Activated naive CD8-positive, alpha-beta T cell (primary cell): Measurements from ENCODE around the gene KCND3.

Experiments used
- H3K27ac Mint-ChIP-seq: one replicate; pipeline ENCODE4 v1.8.0; 2021; ENCODE audit warnings: mixed read lengths
- H3K27me3 Mint-ChIP-seq: one replicate; pipeline ENCODE4 v1.8.0; 2021; ENCODE audit warnings: mixed read lengths
- H3K36me3 Mint-ChIP-seq: one replicate; pipeline ENCODE4 v1.8.0; 2021; ENCODE audit warnings: mixed read lengths
- H3K4me1 Mint-ChIP-seq: one replicate; pipeline ENCODE4 v1.8.0; 2021; ENCODE audit warnings: low read depth, mixed read lengths
- H3K4me3 Mint-ChIP-seq: one replicate; pipeline ENCODE4 v1.8.0; 2021; ENCODE audit warnings: mild to moderate bottlenecking, mixed read lengths
- H3K9me3 Mint-ChIP-seq: one replicate; pipeline ENCODE4 v1.8.0; 2021; ENCODE audit warnings: low read depth, mixed read lengths

KCND3 gene

DNA sequence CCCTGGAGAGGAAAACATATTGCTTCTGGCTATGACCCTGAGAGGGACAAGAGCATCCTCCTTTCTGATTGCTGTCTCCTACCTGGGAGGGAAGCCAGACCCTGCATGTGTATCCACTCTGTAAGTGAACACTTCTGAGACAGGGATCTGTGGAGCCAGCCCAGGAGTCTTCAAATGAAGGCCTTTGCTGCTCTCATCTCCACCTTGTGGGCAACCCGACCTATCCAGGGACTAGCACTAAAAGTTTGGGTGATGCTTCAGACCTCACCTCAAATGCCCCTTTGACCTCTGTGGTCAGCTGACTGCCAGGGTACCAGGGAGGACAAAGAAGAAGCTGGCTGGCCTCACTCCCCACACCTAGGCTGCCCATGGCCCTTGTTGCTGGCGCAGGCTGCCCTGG is 64.7 kb downstream of the KCND3 start:
- Mint-ChIP-seq H3K27ac (no peak overlapping the region), H3K27me3 (peaks cover 12% of the 10 kb centered on the region), H3K36me3 (no peaks in the 10 kb centered on the region), H3K9me3 (no peaks in the 10 kb centered on the region), H3K4me3 (no peak overlapping the region), H3K4me1 (no peaks in the 10 kb centered on the region)

DNA sequence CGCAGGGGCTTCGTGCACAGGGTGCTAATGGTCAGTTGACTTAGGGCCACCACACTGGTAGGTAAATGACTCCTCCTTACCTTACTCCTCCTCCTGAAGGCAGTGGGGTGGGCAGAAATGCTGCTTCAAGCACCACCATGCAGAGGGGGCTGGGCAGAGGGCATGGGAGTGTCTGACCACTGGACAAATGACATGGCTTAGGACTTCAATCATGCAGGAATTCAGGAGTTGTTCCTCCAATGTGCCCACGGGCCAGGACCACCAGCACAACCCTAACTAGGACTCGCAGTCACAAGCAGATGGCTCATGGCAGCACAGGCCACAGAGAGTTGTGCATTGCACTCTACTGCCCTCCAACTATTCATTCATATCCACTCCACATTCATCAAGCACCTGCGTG is 65.7 kb downstream of the KCND3 start:
- H3K27me3 Mint-ChIP-seq: peaks cover 17% of the 10 kb centered on the region
- no peaks in the 10 kb centered on the region for H3K36me3 Mint-ChIP-seq
- no peaks in the 10 kb centered on the region for H3K4me1 Mint-ChIP-seq
- H3K4me3 Mint-ChIP-seq: no peak overlapping the region
- H3K9me3 Mint-ChIP-seq: no peaks in the 10 kb centered on the region
- no peak overlapping the region for H3K27ac Mint-ChIP-seq

DNA sequence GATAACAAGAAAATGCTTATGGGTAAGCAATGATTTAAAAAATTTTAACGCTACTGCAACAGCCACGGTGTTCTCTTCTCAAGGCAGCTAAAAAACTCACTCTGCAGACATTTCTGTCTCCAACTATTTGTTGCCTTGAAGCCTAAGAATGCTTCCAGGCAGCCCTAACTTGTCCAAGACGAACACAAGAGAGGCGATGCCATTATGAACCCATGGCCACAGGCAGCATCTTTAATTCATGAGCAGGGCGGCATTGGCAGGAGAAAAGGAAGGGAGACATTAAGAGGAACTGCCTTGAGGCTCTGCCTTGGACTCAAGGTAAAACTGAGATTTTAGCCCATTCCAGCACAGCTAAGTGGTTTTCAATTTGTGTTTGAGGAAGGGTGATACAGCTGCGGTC is 67.5 kb downstream of the KCND3 start:
- Mint-ChIP-seq H3K9me3 (no peaks in the 10 kb centered on the region), H3K36me3 (no peaks in the 10 kb centered on the region), H3K4me3 (no peak overlapping the region), H3K4me1 (no peaks in the 10 kb centered on the region), H3K27ac (no peak overlapping the region), H3K27me3 (peaks cover 21% of the 10 kb centered on the region)

DNA sequence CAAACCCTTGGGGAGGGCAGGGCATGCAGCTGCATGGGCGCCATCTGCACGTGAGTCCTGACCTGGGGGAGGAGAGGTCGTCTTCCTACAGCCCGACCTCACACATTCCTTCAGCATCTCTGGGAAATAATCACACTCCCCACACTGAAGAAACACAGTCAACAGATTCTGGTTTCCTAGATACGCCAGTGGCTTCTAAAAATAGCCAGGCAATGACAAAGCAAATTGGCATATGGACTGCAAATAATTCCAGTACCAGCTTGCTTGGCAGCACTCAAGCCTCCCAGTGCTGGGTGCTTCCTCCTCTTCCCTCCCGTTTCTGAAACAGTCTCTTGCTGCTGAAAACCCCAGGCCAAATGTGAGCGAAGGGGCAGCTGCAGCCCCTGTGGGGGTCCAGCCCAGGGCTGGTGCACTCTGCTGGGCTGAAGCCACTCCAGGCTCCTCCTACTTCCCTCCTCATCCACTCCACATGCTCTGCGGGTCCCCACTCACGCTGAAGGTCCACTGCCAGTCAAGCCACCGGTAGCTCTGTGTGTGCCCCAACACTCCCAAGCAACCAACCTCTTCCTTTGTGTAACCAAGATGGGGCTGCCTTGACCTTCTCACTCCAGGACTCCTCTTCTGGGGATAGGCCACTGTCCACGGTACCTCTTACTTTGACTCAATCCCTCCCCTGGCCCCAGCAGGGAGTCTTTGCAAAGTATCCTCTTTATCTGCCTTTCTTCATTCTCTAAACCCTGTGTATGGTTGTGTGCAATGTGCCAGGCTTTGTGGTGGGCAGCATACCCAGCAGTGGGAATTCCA is 69.0 kb downstream of the KCND3 start:
- H3K9me3 Mint-ChIP-seq: no peaks in the 10 kb centered on the region
- H3K4me3 Mint-ChIP-seq: no peak overlapping the region
- H3K27me3 Mint-ChIP-seq: peaks cover 21% of the 10 kb centered on the region
- no peaks in the 10 kb centered on the region for H3K36me3 Mint-ChIP-seq
- no peak overlapping the region for H3K27ac Mint-ChIP-seq
- H3K4me1 Mint-ChIP-seq: no peaks in the 10 kb centered on the region

DNA sequence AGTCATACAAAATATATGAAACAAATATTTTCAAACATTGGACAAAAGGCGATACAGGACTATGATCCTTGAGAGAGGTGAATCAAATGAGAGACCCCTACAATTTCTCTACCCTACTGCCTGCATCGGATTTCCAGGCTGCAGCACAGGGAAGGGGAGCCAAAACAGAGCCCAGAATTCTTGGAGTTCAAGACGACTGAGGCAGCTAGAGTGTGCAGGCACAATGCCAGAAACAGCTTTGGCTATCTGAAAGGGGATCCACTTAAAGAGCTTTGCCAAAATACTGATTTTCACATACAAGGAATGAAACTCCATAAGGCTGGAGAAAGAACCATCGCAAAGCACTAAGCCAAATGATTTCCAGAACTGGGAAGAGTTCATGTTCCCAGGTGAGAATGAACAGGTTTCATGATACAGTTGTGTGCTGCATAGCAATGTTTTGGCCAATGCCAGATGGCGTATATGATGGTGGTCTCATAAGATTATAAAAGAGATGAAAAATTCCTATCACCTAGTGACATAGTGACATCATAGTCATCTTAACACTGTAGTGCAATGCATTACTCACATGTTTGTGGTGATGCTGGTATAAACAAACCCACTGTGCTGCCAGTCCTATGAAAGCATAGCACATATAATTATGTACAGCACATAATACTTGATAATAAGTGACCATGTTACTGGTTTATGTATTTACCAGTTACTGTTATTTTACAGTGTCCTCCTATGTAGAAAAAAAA is 77.5 kb downstream of the KCND3 start:
- Mint-ChIP-seq H3K4me1 (no peaks in the 10 kb centered on the region), H3K27ac (no peak overlapping the region), H3K9me3 (no peaks in the 10 kb centered on the region), H3K36me3 (no peaks in the 10 kb centered on the region), H3K27me3 (peaks cover 30% of the 10 kb centered on the region), H3K4me3 (no peak overlapping the region)

DNA sequence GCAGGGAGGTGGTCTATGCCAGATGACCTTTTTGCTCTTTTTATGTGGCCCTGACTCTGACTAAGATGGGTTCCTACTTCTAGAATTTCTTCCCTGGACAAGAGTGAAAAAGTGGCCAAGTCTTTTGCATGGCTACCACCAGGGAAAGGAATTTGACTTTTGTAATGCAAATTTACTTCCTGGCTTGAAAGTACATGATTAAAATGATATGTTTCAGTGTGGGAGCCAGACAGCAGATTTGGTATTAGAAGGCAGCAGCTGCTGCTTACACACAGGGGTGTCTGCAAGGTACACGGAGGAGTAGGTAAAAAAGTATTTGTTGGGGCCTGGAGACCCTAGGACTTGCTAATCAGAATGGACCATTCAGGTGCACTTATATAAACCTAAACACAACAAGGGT is 78.4 kb downstream of the KCND3 start:
- H3K4me1 Mint-ChIP-seq: no peaks in the 10 kb centered on the region
- H3K27ac Mint-ChIP-seq: no peak overlapping the region
- no peak overlapping the region for H3K4me3 Mint-ChIP-seq
- peaks cover 37% of the 10 kb centered on the region for H3K27me3 Mint-ChIP-seq
- H3K36me3 Mint-ChIP-seq: no peaks in the 10 kb centered on the region
- no peaks in the 10 kb centered on the region for H3K9me3 Mint-ChIP-seq

DNA sequence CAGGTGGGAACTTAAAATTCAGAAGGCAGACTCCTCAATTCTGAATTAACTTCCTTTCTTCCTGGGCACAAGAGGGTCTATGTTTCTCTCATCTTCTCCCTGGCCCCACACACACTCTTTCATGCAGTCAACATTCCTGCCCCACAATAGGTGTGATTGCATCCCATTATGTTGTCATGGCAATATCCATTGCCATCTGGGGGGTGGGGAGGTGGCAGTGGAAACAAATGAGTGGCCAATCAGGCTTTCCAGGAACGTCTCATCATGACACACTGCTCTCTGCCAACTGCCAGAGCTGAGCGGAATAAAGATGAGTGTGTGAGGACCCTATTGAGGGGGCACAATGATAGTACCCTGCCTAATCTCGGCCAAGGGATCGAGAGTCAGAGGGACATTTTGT is 80.4 kb downstream of the KCND3 start:
- no peaks in the 10 kb centered on the region for H3K36me3 Mint-ChIP-seq
- no peak overlapping the region for H3K27ac Mint-ChIP-seq
- H3K4me3 Mint-ChIP-seq: no peak overlapping the region
- peaks cover 2% of the 10 kb centered on the region for H3K4me1 Mint-ChIP-seq
- no peaks in the 10 kb centered on the region for H3K9me3 Mint-ChIP-seq
- H3K27me3 Mint-ChIP-seq: peaks cover 36% of the 10 kb centered on the region

DNA sequence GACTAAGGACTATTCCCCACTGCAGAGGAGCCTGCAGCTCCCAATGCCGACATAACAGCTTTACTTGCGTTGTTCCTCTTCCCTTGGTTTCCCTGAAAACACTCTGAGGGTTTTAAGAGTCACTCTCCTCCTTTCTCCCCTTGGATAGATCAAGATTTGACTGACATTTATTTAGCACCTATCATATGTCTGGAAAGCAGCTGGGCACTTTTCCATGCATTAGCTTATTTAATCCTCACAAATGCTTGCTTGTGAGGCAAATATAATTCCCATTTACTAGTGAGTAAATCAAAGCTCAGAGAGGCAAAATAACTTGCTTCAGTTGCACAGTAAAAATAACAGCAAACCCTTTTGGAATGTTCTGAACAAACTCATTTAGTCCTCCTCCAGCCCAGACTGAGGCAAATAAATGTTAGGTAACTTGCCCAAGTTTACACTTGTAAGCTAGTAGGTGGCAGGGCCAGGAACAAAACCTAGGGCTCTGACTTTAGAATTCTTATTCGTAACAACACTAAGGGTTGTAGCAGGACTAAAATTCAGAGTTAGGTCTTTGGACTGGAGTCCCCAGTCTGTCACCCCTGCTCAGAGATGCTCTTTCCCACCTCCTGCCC is 81.4 kb downstream of the KCND3 start:
- Mint-ChIP-seq H3K4me1 (peaks cover 2% of the 10 kb centered on the region), H3K9me3 (no peaks in the 10 kb centered on the region), H3K27me3 (peaks cover 35% of the 10 kb centered on the region), H3K27ac (no peak overlapping the region), H3K4me3 (no peak overlapping the region), H3K36me3 (no peaks in the 10 kb centered on the region)

DNA sequence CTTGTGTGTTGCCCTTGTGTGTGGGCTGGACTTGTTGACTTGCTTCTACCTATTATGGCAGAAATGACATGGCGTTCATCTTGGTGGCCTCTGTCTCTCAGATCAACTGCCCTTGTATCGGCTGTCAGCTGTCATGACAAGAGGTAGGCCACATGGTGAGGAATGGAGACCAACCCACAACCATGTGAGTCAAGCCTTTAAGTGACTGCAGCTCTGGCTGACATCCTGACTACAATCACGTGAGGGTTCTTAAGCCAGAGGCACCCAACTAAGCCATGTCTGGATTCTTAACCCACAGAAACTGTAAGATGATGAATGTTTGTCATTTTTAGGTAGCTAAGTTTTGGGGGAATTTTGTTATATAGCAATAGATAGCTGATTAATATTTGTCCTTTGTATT is 82.1 kb downstream of the KCND3 start:
- no peak overlapping the region for H3K4me3 Mint-ChIP-seq
- H3K4me1 Mint-ChIP-seq: peaks cover 2% of the 10 kb centered on the region
- H3K27me3 Mint-ChIP-seq: peaks cover 32% of the 10 kb centered on the region
- H3K36me3 Mint-ChIP-seq: no peaks in the 10 kb centered on the region
- no peak overlapping the region for H3K27ac Mint-ChIP-seq
- no peaks in the 10 kb centered on the region for H3K9me3 Mint-ChIP-seq

DNA sequence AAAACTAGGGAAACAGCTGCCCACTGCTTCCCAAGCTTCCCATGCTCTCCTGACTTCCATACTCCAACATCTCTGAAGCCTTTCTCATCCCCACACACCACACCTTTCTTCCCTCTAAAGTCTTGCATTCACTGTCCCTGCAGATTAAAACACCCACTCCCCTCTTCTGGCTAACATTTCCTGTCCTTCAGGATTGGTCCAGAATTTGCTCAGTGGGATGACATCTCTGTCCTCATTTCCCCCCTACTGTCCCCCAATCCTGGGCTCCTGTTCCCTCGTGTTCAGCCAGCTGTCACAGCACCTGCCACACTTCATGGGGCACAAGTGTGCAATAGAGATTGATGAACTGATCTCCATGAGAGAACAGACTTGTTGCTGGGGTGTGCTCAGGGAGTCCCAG is 82.7 kb downstream of the KCND3 start:
- H3K27ac Mint-ChIP-seq: no peak overlapping the region
- no peaks in the 10 kb centered on the region for H3K36me3 Mint-ChIP-seq

DNA sequence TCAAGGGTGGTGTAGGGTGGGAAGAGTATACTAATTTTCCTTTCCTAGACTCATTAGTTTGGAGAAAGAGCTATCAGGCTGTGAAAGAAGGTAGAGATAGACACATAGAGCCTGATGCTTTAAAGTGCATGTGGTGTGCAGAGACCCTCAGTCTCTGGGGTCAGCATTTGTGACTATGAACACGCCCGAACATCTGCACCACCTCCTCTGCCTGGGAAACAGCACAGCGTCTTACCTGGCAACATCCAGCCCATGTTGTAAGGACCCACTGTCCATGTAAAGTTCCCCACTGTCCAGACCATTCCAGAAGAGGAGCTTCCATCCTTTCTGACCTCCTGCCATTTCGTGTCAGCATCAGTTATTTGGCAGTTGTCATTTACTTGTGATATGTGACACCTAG is 83.4 kb downstream of the KCND3 start:
- H3K27me3 Mint-ChIP-seq: peaks cover 32% of the 10 kb centered on the region
- H3K9me3 Mint-ChIP-seq: no peaks in the 10 kb centered on the region
- H3K27ac Mint-ChIP-seq: no peak overlapping the region
- H3K4me1 Mint-ChIP-seq: peaks cover 2% of the 10 kb centered on the region
- no peaks in the 10 kb centered on the region for H3K36me3 Mint-ChIP-seq
- H3K4me3 Mint-ChIP-seq: no peak overlapping the region

More for the DNA sequence above, 82.7 kb downstream of the KCND3 start:
- H3K27me3 Mint-ChIP-seq: peaks cover 32% of the 10 kb centered on the region
- H3K9me3 Mint-ChIP-seq: no peaks in the 10 kb centered on the region
- no peak overlapping the region for H3K4me3 Mint-ChIP-seq
- H3K4me1 Mint-ChIP-seq: peaks cover 2% of the 10 kb centered on the region

DNA sequence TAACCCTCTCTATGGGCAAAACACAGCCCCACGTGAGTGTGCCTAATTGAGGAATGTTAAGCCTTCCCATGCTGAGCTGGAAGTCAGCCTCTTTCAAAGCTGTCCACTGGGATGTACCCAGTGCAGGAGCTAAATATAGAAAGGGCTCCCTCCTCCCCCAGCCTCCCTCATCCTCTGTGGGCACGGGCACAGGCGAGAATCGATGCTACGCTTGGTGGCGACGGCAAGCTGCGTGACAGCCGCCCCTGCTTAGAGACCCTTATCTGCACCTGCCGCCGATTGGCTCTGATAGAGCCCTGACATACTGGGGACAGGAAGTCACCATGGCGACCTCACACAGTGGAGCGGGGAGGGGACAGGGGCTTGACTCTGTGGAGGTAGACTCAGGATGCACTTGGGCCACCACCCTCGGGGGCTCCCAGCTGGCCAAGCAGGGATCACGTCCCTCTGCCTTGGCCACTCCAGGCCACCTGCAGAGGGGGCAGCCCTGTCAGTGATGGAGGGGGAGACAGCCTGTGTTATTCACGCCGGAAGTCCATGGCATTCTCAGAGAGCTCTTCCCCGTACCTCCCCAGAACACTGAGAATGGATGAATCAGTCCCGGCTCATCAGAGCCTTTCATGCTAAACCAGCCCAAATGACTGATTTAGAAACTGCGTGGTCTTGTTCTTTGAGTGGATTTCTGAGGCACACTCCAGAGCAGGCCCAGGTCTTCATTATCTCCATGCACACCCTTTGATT is 84.8 kb downstream of the KCND3 start:
- H3K4me3 Mint-ChIP-seq: no peak overlapping the region
- no peak overlapping the region for H3K27ac Mint-ChIP-seq
- H3K4me1 Mint-ChIP-seq: peaks cover 2% of the 10 kb centered on the region
- H3K27me3 Mint-ChIP-seq: peaks cover 24% of the 10 kb centered on the region
- no peaks in the 10 kb centered on the region for H3K9me3 Mint-ChIP-seq
- no peaks in the 10 kb centered on the region for H3K36me3 Mint-ChIP-seq

DNA sequence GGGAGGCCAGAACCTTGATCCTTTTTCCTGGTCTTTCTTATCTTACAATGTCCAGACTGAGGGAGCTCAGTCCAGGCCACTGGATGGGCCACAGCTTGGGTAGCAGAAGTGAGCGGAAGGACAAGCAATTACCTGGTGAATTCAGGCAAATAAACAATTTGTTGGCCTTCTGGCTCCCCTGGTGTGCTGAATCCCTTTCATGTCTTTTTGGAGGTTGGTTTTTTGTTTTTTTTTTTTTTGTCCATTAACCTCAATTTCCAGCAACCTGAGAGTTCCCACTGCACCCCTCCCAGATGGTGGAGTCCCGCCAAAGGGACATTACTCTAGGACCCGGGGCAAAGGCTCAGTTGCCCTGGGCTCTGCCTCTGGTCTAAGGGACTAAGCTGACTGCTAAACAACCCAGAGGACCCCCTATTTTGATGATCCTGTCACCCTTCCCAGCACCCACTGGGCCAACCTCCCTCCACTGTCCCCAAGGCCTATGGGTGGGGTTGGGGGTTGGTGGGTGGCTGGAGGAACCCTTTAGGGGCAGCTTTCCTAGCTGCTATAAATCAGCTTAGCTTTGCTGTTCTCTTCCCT is 85.5 kb downstream of the KCND3 start:
- Mint-ChIP-seq H3K9me3 (no peaks in the 10 kb centered on the region), H3K4me1 (peaks cover 2% of the 10 kb centered on the region), H3K4me3 (no peak overlapping the region), H3K27me3 (peaks cover 19% of the 10 kb centered on the region), H3K36me3 (no peaks in the 10 kb centered on the region), H3K27ac (no peak overlapping the region)

DNA sequence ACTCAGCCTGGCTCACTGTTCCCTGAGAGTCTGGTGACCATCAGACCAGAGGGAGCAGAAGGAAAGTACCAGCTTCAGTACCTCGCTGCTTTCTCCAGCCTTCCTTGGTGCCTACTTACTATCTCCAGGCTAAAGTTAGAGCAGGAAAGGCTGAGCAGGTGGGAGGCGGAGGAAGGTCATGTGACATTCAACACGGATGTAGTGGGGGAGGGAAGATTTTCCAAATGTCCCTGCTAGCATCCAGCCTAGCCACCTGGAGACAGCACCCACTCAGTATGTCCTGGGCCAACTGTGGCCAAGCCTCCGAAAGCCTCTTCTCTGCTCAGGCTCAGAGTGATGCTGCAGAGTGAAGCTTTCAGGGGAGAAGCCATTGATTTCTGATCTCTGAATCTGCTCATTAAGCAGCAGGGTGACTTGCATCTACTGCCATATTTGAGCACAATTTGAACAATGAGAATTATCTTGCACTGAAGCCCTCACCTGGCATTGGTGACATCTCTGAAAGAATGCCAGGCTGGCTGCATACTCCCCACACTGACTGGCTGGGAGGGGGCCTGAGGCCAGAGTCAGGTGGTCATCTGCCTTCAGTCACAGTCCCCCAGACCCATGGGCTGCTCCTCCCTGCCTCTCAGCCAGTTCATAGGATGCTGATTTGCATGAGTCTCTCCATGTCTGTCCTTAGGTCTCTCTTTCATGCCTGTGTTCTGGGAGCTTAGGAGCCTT is 86.2 kb downstream of the KCND3 start:
- no peak overlapping the region for H3K27ac Mint-ChIP-seq
- no peaks in the 10 kb centered on the region for H3K36me3 Mint-ChIP-seq
- no peaks in the 10 kb centered on the region for H3K9me3 Mint-ChIP-seq
- peaks cover 18% of the 10 kb centered on the region for H3K27me3 Mint-ChIP-seq
- H3K4me1 Mint-ChIP-seq: peaks cover 2% of the 10 kb centered on the region
- no peak overlapping the region for H3K4me3 Mint-ChIP-seq
